Limb (tissue), 2 donors: ENCODE results near the gene IL15.

ENCODE experiments used
- DNase-seq, 2 donors: peaks; one replicate each; pipeline ENCODE4 v3.0.0-alpha.2; 2016; ENCODE audit errors: extremely low spot score in 2 of 2

Gene IL15

GRCh38 chr4:141771889-141772830, 135.8 kb downstream of the IL15 start:
- no peak for DNase-seq

DNA sequence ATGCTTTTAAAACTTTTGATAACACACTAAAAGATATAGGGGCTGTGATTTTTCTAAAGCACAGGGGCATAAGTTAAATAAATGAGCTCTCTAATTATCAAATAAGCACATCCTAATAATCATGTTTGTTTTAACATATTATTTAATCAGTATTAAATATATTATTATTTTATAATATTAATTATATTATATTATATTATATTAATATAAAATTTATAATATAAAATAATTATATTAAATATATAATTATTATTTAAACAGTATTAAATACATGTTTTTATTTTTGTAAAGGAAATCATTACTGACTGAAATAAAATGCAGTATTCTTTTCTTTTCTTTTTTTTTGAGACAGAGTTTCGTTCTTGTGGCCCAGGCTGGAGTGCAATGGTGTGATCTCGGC, 136.5 kb downstream of the IL15 start:
- no peak for DNase-seq

- no peak for DNase-seq
These were observed 145.8 kb downstream of the IL15 start for GRCh38 chr4:141782205-141782604.
